ENCODE measurements around the gene ITPR2.
"Not testable (repeated sequence)": the region's sequence is repeated elsewhere in the genome, so short reads cannot be mapped to it uniquely, and the experiment has no call there.

Gene ITPR2

GRCh38 chr12:26554332-26554731 lies 278.7 kb downstream of the ITPR2 start:
- no peak for DNase-seq

GRCh38 chr12:26551385-26551784 lies 281.6 kb downstream of the ITPR2 start:
- no peak for DNase-seq

GRCh38 chr12:26548227-26548626 lies 284.8 kb downstream of the ITPR2 start:
- no peak for DNase-seq

GRCh38 chr12:26546535-26547314 lies 286.3 kb downstream of the ITPR2 start:
- no peak for DNase-seq

- no peak for DNase-seq
These were observed 293.9 kb downstream of the ITPR2 start for GRCh38 chr12:26539131-26539530.

- no peak for DNase-seq
These were observed 295.3 kb downstream of the ITPR2 start for GRCh38 chr12:26537651-26538050.

GRCh38 chr12:26537126-26537525 lies 295.9 kb downstream of the ITPR2 start:
- no peak for DNase-seq

- no peak for DNase-seq
These were observed 297.2 kb downstream of the ITPR2 start for GRCh38 chr12:26535826-26536225.

GRCh38 chr12:26534071-26534470 lies 298.9 kb downstream of the ITPR2 start:
- DNase-seq: no peak

- no peak for DNase-seq
These were observed 299.8 kb downstream of the ITPR2 start for GRCh38 chr12:26533211-26533610.

- DNase-seq: no peak
These were observed 302.5 kb downstream of the ITPR2 start for GRCh38 chr12:26530461-26530860.

GRCh38 chr12:26528943-26529342 lies 304.1 kb downstream of the ITPR2 start:
- no peak for DNase-seq

- DNase-seq: no peak
These were observed 305.3 kb downstream of the ITPR2 start for GRCh38 chr12:26527682-26528081.

- no peak for DNase-seq
These were observed 308.0 kb downstream of the ITPR2 start for GRCh38 chr12:26524862-26525465.

GRCh38 chr12:26523708-26524150 lies 309.3 kb downstream of the ITPR2 start:
- DNase-seq: peak; percentile 75

- no peak for DNase-seq
These were observed 312.1 kb downstream of the ITPR2 start for GRCh38 chr12:26520869-26521268.

GRCh38 chr12:26520109-26520508 lies 312.9 kb downstream of the ITPR2 start:
- DNase-seq: no peak

GRCh38 chr12:26519462-26519861 lies 313.5 kb downstream of the ITPR2 start:
- no peak for DNase-seq

- not testable (repeated sequence) for DNase-seq
These were observed 315.7 kb downstream of the ITPR2 start for GRCh38 chr12:26517320-26517719.

- DNase-seq: no peak
These were observed 318.6 kb downstream of the ITPR2 start for GRCh38 chr12:26514364-26514763.

- DNase-seq: no peak
These were observed 319.5 kb downstream of the ITPR2 start for GRCh38 chr12:26513363-26514043.

- DNase-seq: no peak
These were observed 320.8 kb downstream of the ITPR2 start for GRCh38 chr12:26512213-26512612.

- no peak for DNase-seq
These were observed 322.7 kb downstream of the ITPR2 start for GRCh38 chr12:26510354-26510674.

GRCh38 chr12:26507613-26508012 lies 325.4 kb downstream of the ITPR2 start:
- DNase-seq: no peak
